Fibroblast of pulmonary artery (primary cell): Measurements from ENCODE around the gene LRP1.

ENCODE experiments used
- DNase-seq: peaks from one replicate; pipeline ENCODE4 v3.0.0-alpha.2; 2010; ENCODE audit warnings: low read depth
- H3K4me3 ChIP-seq: replicated peaks from 2 replicates; pipeline ENCODE4 v1.5.1; 2011; ENCODE audit warnings: low read depth, mild to moderate bottlenecking, control low read depth, low read length, moderate library complexity
- TF ChIP-seq, protein P1 (sequence below): IDR thresholded peaks from 2 replicates; pipeline ENCODE4 v1.5.1; 2011; ENCODE audit warnings: mild to moderate bottlenecking, control low read depth, low read length, inconsistent platforms; ENCODE audit errors: missing control alignments

Gene LRP1

GRCh38 chr12:57231276-57232021 is 103.2 kb downstream of the LRP1 start:
- peak overlapping the region; percentile 87 for H3K4me3 ChIP-seq
- DNase-seq, result no peak
- TF ChIP-seq, protein P1, sequence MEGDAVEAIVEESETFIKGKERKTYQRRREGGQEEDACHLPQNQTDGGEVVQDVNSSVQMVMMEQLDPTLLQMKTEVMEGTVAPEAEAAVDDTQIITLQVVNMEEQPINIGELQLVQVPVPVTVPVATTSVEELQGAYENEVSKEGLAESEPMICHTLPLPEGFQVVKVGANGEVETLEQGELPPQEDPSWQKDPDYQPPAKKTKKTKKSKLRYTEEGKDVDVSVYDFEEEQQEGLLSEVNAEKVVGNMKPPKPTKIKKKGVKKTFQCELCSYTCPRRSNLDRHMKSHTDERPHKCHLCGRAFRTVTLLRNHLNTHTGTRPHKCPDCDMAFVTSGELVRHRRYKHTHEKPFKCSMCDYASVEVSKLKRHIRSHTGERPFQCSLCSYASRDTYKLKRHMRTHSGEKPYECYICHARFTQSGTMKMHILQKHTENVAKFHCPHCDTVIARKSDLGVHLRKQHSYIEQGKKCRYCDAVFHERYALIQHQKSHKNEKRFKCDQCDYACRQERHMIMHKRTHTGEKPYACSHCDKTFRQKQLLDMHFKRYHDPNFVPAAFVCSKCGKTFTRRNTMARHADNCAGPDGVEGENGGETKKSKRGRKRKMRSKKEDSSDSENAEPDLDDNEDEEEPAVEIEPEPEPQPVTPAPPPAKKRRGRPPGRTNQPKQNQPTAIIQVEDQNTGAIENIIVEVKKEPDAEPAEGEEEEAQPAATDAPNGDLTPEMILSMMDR, result no peak

GRCh38 chr12:57232156-57232756 is 104.0 kb downstream of the LRP1 start:
- no peak for DNase-seq
- TF ChIP-seq, protein P1, result no peak
- no peak overlapping the region for H3K4me3 ChIP-seq

- DNase-seq, result peak; percentile 82
- H3K4me3 ChIP-seq, result no peak overlapping the region
- TF ChIP-seq, protein P1, result no peak
Observed at GRCh38 chr12:57233357-57234232, 105.3 kb downstream of the LRP1 start.

- no peak overlapping the region for H3K4me3 ChIP-seq
- TF ChIP-seq, protein P1, result no peak
- DNase-seq, result no peak
Observed at GRCh38 chr12:57234233-57234570, 105.9 kb downstream of the LRP1 start.

DNA sequence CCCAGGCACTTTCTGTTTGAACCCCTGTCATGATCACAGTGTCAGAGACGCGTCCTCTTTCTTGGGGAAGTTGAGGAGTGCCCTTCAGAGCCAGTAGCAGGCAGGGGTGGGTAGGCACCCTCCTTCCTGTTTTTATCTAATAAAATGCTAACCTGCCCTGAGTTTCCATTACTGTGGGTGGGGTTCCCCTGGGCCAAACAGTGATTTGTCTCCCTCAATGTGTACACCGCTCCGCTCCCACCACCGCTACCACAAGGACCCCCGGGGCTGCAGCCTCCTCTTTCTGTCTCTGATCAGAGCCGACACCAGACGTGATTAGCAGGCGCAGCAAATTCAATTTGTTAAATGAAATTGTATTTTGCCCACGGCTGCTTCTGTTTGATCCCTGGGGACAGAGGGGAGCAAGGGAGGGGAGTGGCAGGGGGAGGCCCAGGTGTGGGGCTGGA is 106.3 kb downstream of the LRP1 start:
- TF ChIP-seq, protein P1, result no peak
- DNase-seq, result no peak
- no peak overlapping the region for H3K4me3 ChIP-seq

GRCh38 chr12:57235017-57235727 is 106.9 kb downstream of the LRP1 start:
- DNase-seq, result peak; percentile 78
- no peak overlapping the region for H3K4me3 ChIP-seq
- TF ChIP-seq, protein P1, result peak; percentile 1
